HG02642 (cell line): Measurements from ENCODE around the gene SMIM5.
A peak's percentile ranks its signal among the peaks of the same experiment; 100 is the strongest.

Experiments
- ATAC-seq: cut with Tn5 transposase; IDR thresholded peaks from one replicate; pipeline ENCODE4 v1.9.1; 2021; ENCODE audit warnings: mild to moderate bottlenecking; ENCODE audit not compliant: unreplicated experiment, poor library complexity

The SMIM5 gene

DNA sequence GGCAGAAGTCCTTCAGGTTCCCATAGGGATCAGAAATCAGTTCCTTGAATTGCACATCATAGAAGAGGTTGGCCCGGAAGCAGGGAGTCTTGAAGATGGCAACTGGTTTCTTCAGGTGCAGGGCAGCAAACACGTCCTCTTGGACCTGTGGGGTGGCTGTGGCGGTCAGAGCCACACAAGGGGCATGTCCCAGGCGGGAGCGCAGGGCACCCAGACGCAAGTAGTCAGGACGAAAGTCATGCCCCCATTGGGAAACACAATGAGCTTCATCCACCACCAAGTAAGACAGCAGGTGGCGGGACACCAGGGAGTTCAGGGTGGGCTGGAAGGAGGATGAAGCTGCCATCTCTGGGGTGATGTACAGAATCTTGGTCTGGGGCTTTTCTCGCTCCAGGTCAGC is 29.3 kb downstream of the SMIM5 start:
- ATAC-seq, result no peak

DNA sequence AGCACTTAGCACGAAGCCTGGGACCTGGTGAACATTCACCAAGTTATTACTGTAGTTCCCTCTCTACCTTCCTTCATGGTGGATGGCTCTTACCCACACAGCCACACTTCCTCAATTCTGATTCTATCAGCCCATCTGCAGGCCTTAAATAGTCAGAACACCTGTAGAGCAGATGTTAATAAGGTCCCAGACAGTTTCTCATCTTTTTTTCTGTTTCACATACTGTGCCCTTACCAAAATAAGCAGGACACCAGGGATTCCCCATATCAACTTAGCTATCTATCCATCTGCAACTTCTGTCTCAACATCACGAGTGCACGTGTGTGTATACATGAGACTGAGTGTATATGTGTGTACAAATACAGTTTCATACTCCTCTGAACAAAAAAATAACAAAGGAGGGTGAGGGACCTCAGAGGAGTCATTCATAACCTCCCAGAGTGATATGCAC is 30.9 kb downstream of the SMIM5 start:
- peak; percentile 62 for ATAC-seq

DNA sequence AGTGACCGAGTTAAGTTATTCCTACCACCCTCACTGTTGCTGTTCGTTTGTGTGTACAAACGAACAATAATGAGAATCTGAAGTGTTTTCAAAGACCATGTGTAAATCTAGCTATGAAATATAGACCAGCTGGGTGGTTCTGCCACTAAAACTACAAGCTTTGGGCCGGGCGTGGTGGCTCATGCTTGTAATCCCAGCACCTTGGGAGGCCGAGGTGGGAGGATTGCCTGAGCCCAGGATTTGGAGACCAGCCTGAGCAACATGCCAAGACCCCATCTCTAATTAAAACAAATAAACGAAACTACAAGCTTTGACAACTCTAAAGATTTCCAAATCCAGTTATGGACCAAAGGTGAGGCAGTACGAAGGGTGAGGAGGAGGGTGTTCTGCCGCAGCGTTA is 32.7 kb downstream of the SMIM5 start:
- no peak for ATAC-seq

DNA sequence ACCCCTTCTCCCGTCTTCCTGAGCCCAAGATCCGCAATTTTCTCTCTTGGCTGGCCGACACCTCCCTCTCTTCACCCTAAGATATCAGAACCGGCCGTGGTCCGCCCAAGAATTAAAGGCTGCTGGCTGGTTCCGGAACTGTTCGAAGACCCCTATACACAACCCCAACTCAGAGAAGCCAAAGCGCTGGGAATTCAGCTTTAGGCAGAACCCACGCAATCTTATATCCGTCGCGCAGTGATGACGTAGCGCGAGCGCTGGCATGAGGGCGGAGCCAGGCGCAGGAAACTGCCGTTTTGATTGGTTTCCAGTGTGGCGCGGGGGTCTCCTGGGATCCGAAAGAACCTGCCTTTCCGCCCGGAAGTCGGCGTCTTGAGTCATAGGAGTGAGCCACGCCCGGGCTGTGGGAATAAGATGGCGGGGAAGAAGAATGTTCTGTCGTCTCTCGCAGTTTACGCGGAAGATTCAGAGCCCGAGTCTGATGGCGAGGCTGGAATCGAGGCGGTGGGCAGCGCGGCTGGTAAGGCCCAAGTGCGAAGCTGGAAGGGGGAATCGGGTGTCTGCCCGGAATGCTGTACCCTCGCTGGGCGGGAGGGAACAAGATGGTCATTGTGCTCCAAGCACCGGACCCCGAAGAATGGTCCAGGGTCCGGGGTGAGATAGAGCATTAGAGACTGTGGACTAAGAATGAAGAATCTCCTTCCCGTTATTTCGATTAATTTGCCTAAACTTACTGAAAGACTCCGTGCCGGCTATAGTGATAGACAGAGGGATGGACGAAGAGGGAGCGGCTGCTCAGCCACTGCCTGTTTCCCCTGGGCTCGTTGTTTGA is 33.9 kb downstream of the SMIM5 start, which contains the start of the genes RECQL5 and SAP30BP:
Gene RECQL5 (minus strand): TSS at position 196 of the 832 bp plus-strand sequence. CDS start 597 bp downstream, outside the sequence.
Gene SAP30BP (plus strand): TSS at position 380 of the 832 bp plus-strand sequence. CDS start 35 bp downstream, at position 415.
- peak; percentile 80 for ATAC-seq

DNA sequence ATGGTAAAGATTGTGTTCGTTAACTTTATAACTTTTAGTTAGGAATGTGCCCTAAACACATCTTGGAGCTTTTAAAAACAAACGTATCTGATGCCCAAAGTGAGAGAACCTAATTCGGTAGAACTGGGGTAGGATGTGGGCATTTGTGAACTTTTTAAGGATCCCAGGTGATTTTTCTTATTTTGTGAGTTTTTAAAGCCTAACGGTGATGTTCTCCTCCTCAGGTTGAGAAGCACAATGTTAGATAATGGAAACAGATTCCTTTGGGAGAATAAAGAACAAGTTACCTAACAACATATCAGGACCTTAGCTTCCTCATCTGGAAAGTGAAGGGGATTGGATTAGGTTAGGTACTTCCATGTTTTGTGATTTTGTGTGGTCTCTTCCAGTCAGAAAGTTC is 34.6 kb downstream of the SMIM5 start:
- no peak for ATAC-seq

DNA sequence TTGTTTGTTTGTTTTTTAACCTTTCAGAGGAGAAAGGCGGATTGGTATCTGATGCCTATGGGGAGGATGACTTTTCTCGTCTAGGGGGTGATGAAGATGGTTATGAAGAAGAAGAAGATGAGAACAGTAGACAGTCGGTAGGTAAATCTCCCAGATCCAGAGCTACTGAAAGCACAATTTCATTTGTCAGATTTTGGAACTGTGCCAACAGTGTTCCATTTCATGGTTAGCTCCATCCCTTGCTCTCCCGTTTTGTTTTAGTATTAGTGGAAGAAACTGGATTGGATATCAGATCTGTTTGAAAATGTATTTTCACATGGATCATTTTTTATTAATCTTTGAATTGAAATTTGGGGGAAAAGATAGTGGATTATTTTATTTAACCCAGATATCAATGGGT is 35.3 kb downstream of the SMIM5 start:
- ATAC-seq, result no peak

DNA sequence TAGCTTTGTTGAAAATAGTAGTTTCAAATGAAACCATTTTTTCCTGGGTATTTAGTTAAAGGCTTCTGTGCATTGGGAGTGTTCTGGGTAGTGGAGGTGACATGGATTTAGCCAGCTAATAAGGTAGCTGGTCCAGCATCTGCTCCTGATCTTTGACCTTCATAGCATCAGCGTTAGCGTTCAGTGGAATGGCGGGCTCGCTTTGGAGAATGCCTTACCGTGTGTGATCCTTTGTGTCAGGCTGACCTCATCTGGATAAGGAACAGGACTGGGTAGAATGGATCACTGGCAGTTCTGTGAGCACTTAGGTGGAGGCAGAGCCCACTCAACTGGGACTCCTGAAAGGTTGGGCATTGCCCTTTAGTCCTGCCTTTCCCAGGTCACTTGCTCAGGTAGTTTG is 37.6 kb downstream of the SMIM5 start:
- ATAC-seq, result no peak

DNA sequence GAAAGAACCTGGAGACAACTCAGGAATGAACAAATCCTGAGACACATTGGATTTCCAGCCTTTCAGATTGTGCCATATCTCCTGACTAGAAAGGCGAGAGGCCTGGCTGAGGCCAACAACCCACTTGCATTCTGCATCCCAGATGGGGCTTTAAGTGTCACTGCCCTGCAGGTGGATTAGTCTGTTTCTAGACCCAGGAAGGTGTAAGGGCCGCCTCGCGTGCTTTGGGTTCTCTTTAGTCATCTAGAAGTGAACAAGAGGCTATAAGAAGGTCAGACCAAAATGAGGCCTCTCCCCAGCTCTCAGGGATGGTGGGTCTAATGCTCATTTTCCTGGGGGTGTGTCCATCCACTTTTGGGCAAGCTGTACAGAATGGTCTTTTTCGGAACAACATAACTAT is 38.8 kb downstream of the SMIM5 start:
- ATAC-seq, result no peak

DNA sequence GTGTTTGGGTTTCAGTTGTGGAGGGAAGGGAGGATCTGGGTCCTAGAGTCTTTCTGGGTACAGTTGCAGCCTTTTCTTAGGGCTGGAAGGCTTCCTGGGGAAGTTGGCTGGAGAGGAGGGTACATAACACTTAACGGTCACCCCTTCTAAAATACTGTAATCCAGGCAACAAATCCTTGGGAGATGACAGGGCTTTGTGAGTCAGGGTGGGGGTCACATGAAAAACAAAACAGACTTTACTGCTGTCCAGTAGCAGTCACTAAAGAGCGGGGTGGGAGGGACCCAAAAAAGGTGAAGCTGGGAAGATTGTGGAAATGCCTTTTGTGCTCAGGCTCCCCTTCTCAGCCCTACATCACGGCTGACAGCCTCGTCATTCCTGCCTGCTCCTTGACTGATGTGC is 40.3 kb downstream of the SMIM5 start:
- no peak for ATAC-seq

DNA sequence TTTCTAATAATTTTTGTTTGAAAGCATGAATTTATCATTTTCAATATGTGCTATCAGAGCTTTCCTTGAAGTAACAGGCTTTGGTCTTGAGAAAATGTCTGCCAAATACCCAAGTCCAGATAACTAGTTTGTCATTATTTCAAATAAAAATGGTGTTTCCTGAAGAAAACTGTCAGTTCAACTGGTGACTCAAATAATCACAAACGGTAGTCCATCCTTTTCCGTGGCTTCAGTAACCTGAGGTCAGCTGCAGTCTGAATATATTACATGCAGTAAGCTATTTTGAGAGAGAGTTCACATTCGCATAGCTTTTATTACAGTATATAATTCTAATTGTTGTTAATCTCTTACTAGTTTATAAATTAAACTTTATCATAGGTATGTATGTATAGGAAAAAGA is 43.2 kb downstream of the SMIM5 start:
- ATAC-seq, result no peak

DNA sequence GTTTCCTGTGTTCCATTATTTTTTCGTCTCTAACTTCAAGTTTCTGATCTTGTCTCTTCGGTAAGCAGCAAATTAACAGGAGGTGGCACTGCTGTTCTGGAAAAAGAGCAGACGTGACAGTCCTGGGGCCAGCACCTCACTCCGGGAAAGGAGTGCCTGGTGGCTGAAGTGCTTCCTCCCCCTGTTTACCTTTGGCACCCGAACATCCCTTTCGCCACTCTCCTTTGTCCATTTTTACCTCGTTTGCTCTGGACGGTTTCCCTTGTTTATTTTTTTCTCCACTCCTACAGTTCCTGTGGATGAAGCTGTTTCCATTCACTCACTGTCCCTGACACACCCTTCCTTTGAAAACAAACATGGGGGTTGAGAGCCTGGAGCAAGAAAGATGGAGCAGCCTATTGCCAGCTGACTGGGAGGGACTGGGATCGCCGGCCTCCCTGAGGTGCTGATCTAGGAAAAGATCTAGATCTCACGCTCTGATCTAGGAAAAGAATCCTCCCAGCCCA is 46.5 kb downstream of the SMIM5 start:
- no peak for ATAC-seq

DNA sequence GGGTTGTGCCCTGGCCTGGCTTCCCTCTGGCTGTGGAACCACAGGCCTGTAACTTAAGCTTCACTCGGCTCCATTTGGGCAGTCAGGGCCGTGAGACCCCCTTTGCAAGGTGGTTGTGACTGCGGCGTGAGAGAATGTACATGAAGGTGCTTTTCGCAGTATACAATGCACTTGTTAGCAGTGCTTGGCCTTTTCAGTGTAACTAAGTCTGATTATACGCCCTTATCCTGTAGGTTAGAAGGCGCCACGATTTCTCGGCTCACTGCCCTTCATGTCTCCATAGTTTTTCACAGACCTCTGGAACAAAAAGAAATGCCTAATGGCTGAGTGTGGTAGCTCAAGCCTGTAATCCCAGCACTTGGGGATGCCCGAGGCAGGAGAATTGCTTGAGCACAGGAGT is 47.2 kb downstream of the SMIM5 start:
- no peak for ATAC-seq

DNA sequence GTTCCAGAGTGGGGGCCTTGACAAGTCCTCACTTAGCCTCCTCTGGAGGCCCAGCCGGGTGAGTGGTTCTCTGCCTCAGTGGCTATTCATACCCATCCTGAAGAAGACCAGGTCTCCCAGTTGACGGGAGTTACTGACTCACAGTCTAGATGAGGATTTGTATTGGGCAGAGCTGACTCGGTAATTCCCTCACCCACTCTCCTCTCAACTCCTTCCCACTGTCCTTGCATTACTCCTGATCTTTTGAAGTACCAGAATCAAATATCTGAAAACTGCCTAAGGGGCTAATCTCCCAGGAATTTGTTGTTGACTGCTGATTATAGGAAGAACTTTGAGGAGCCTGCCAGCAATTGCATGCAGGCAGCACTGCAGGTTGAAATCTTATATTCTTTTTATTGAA is 48.1 kb downstream of the SMIM5 start:
- ATAC-seq, result no peak

DNA sequence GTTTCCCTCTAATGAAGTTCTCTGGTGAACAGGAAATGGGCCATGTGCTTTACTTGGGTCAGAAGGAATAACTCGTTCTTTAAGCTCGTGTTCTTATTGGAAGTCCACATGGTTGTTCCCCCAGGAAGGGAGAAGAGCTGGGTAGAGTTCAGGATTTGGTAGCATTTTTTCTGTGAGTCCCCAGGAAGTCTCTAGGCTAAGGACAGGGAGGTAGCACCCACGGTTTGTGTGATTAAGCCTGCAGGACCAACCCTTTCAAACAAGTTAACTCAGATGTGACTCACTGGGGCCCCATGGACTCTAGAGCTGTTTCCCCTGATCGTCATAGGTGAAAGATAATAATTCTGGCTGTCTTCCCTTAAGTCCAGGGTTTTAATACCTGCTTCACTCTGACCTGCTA is 50.3 kb downstream of the SMIM5 start:
- ATAC-seq, result no peak

DNA sequence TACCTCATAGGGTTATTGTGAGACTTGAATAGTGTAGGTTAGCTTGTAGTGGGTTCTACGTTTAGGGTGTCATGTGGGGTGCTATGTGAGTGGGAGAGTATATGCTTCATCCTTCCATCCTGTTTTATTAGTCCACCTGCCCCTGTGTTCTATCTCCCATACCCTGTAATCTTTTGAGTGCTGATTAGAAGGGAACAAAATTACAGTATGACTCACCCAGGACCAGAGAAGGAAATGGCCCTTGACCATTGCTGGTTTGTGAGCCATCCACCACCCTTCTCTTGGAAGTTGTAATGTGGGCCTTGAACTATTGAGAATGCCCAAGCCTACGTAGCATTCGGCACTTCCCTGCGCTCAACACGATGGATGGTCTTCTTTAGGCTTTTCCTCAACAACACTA is 51.0 kb downstream of the SMIM5 start:
- no peak for ATAC-seq

DNA sequence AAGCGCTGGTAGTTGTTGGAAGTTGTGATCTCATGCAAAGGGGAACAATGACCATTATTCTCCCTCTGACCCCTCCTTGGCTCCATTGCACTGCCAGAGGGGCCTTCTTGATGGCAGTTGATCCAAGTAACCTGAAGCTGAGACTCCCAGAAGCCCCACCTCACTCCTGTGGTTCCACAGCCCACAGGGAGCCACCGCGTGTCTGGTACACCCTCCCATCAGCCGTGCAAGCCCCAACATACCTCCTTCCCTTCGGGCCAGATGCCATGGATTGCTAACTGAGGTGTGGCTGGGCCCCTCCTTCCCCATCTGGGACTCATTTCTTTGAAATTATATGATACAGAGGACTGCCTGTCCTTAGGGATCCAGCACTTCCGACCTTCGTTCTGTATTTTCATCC is 51.7 kb downstream of the SMIM5 start:
- ATAC-seq, result no peak

DNA sequence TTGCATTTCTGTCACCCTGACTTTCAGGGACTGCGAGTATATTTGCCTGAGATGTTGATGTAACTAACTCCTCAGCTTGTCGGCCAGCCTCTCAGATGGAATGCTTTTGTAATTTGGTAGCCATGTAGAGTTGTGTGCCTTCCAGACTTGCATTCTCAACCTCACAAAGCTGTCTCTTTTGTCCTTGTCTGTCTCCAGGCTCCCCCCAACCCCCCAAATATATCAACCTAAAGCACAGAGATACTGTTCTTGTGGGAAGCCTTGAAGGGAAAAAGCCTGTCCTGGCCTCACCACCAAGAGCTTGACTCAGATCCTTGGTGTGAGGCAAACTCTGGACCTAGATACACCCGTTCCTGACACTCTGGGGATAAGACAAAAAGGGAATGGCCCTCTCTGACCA is 52.3 kb downstream of the SMIM5 start:
- no peak for ATAC-seq

DNA sequence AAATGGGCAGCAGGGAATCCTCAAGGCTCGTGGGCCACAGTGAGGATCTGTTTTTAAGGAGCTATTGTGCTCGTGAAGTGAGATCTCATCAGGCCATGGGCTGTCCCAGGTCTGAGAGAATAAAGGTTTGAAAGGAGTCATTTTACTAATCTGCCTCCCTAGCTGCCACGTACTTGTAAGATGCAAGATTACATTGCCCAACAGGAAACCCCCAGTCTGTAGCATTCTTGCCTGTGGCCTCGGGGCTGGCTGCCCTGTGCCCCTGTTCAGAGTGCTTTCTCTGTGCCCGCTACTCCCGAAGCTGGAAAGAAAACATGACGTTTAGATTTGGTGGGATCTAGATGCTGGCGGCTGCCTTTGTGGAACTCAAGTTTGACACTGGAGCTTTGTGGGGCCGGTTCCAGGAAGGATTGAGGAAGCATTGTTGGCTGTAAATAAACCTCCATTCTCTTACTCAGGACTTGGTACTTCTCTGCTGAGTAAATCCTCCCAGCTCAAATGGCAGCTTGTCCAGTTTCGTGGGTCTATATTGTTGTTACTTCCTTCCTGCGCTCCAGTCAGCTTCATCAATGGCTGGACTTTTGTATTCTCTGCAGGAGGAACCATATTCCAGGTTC is 55.1 kb downstream of the SMIM5 start:
- no peak for ATAC-seq

DNA sequence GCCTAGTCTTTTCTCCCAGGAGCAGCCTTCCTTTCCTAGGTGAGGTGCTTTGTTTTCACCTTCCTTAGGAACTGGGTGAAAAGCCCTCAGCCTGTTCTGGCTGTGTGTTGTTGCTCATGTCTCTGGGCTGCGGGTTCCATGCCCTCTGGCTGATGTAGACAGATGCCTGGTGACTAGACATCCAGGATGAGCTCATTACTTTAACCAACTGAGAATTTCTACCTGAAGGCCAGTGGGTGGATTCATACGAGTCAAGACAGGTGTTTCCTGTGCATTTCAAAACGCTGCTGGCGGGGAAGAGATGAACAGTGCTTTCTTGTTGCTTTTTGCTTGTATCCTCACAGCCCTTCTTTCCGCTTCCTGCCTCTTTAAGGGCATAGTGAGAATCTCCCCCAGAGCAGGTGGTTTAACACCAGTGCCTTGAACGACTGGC is 56.2 kb downstream of the SMIM5 start:
- no peak for ATAC-seq
